Chondrocyte (in vitro differentiated cells): ENCODE data around the gene MRPS31. TPM values are rescaled to one million over a fixed set of nuclear protein-coding genes. Genes with fewer than 3 reads are reported as not detected.
"Not testable (repeated sequence)": the region's sequence is repeated elsewhere in the genome, so short reads cannot be mapped to it uniquely, and the experiment has no call there.

ENCODE experiments used
- DNase-seq: peaks from one replicate; pipeline ENCODE4 v3.0.0; 2021; ENCODE audit warnings: mixed read lengths, low spot score
- H3K27ac Mint-ChIP-seq: one replicate; pipeline ENCODE4 v1.8.0; 2021; ENCODE audit warnings: mild to moderate bottlenecking, moderate library complexity, mixed read lengths; ENCODE audit not compliant: unreplicated experiment
- H3K27me3 Mint-ChIP-seq: 2 replicates; pipeline ENCODE4 v1.8.0; 2021; ENCODE audit warnings: low read depth, mixed read lengths
- H3K36me3 Mint-ChIP-seq: 2 replicates; pipeline ENCODE4 v1.8.0; 2021; ENCODE audit warnings: low read depth, mixed read lengths
- H3K4me1 Mint-ChIP-seq: 2 replicates; pipeline ENCODE4 v1.8.0; 2021; ENCODE audit warnings: low read depth, mild to moderate bottlenecking, mixed read lengths
- H3K4me3 Mint-ChIP-seq: one replicate; pipeline ENCODE4 v1.8.0; 2021; ENCODE audit warnings: mild to moderate bottlenecking, moderate library complexity, mixed read lengths; ENCODE audit not compliant: unreplicated experiment
- H3K9me3 Mint-ChIP-seq: 2 replicates; pipeline ENCODE4 v1.8.0; 2021; ENCODE audit warnings: low read depth, mixed read lengths
- CTCF ChIP-seq: fragments of 200-600 bp; sonication (generic); IDR thresholded peaks from 2 replicates; pipeline ENCODE4 v1.5.0; 2021; ENCODE audit warnings: antibody characterized with exemption, mild to moderate bottlenecking, moderate library complexity
- total RNA-seq: library from RNA; stranded (reverse); gene quantifications from 3 replicates; pipeline ENCODE4 v1.2.1, GENCODE V29; 2021

Gene MRPS31
- total RNA-seq, 1 donor from 2014 or later = 12.3 TPM

GRCh38 chr13:40732658-40733057, 38.3 kb downstream of the MRPS31 start:
- DNase-seq = no peak
- no peak overlapping the region for H3K4me3 Mint-ChIP-seq
- H3K36me3 Mint-ChIP-seq = peaks cover under 1% of the 10 kb centered on the region
- no peak overlapping the region for H3K27ac Mint-ChIP-seq
- H3K27me3 Mint-ChIP-seq = no peaks in the 10 kb centered on the region
- TF ChIP-seq CTCF = no peak
- H3K4me1 Mint-ChIP-seq = peaks cover 2% of the 10 kb centered on the region
- H3K9me3 Mint-ChIP-seq = peaks cover 2% of the 10 kb centered on the region

- Mint-ChIP-seq H3K27ac (no peak overlapping the region), H3K4me3 (no peak overlapping the region), H3K4me1 (no peaks in the 10 kb centered on the region)
Measured at GRCh38 chr13:40728595-40728994, 42.4 kb downstream of the MRPS31 start.

GRCh38 chr13:40714433-40714832, 56.6 kb downstream of the MRPS31 start:
- not testable (repeated sequence) for DNase-seq, H3K4me1 Mint-ChIP-seq, H3K27me3 Mint-ChIP-seq, H3K27ac Mint-ChIP-seq, H3K4me3 Mint-ChIP-seq
- H3K9me3 Mint-ChIP-seq = peaks cover 25% of the 10 kb centered on the region
- H3K36me3 Mint-ChIP-seq = peaks cover 30% of the 10 kb centered on the region

More at GRCh38 chr13:40728595-40728994, 42.4 kb downstream of the MRPS31 start:
- H3K9me3 Mint-ChIP-seq = no peaks in the 10 kb centered on the region
- H3K36me3 Mint-ChIP-seq = peaks cover 2% of the 10 kb centered on the region
- DNase-seq = no peak
- TF ChIP-seq CTCF = no peak
- H3K27me3 Mint-ChIP-seq = no peaks in the 10 kb centered on the region

- DNase-seq = no peak
- no peaks in the 10 kb centered on the region for H3K4me1 Mint-ChIP-seq
- H3K27me3 Mint-ChIP-seq = no peaks in the 10 kb centered on the region
Measured at GRCh38 chr13:40706439-40706838, 64.6 kb downstream of the MRPS31 start.

GRCh38 chr13:40697711-40698110, 73.3 kb downstream of the MRPS31 start:
- H3K4me1 Mint-ChIP-seq = peaks cover 3% of the 10 kb centered on the region
- H3K4me3 Mint-ChIP-seq = no peak overlapping the region
- peaks cover 2% of the 10 kb centered on the region for H3K36me3 Mint-ChIP-seq
- H3K27me3 Mint-ChIP-seq = no peaks in the 10 kb centered on the region
- no peak overlapping the region for H3K27ac Mint-ChIP-seq
- DNase-seq = no peak
- TF ChIP-seq CTCF = no peak
- no peaks in the 10 kb centered on the region for H3K9me3 Mint-ChIP-seq

More at GRCh38 chr13:40706439-40706838, 64.6 kb downstream of the MRPS31 start:
- peaks cover 43% of the 10 kb centered on the region for H3K9me3 Mint-ChIP-seq
- no peak overlapping the region for H3K4me3 Mint-ChIP-seq
- TF ChIP-seq CTCF = no peak
- H3K36me3 Mint-ChIP-seq = peaks cover 29% of the 10 kb centered on the region
- no peak overlapping the region for H3K27ac Mint-ChIP-seq

- no peak overlapping the region for H3K4me3 Mint-ChIP-seq
- TF ChIP-seq CTCF = no peak
- H3K9me3 Mint-ChIP-seq = peaks cover 3% of the 10 kb centered on the region
- peaks cover 4% of the 10 kb centered on the region for H3K4me1 Mint-ChIP-seq
- no peak for DNase-seq
- H3K27me3 Mint-ChIP-seq = no peaks in the 10 kb centered on the region
- H3K27ac Mint-ChIP-seq = no peak overlapping the region
- peaks cover 2% of the 10 kb centered on the region for H3K36me3 Mint-ChIP-seq
Measured at GRCh38 chr13:40694426-40694825, 76.6 kb downstream of the MRPS31 start.
